ENCODE results near the gene JAG2. TPM values are rescaled to one million over a fixed set of nuclear protein-coding genes. Genes with fewer than 3 reads are reported as not detected.

Gene JAG2
- total RNA-seq, result 10 to 100 TPM in 3 of 4 donors, 1 to 10 TPM in 1; 5.0 to 19.0 (median 13.9) TPM

- TF ChIP-seq POLR2A (IDR thresholded peaks at IDR 0.05; ENCODE audit: low read depth), result no peak
- TF ChIP-seq CTCF (IDR thresholded peaks at IDR 0.05), result no peak
- no peak for TF ChIP-seq POLR2AphosphoS5 (IDR thresholded peaks at IDR 0.05)
- TF ChIP-seq EP300 (IDR thresholded peaks at IDR 0.05), result no peak
- intact Hi-C loops (cut with DNase I), result loop anchor here (5.0 kb wide), 1 partner anchor 76 kb away; no protein-coding TSS in a partner anchor
- Histone ChIP-seq H3K4me3 (peak within 1 kb of the TSS; percentile 51 to 64 (median 52)), H3K36me3 (peaks cover 0 to 4% (median 0%) of the 10 kb centered on the region in 4 donors), H3K9me3 (no peaks in the 10 kb centered on the region), H3K4me1 (peaks cover 37 to 55% (median 46%) of the 10 kb centered on the region in 4 donors), H3K27ac (replicated peaks in 1 of 4) (no peak within 1 kb of the TSS), H3K27me3 (peaks cover 0 to 71% (median 6%) of the 10 kb centered on the region in 4 donors)
- no CpG with 5 or more reads among the region's 84 CpGs for WGBS
- no peak for DNase-seq (ENCODE audit: extremely low spot score)
These were observed at the start of gene JAG2 for GRCh38 chr14:105168496-105168978. JAG2 (minus strand) TSS chr14:105168776; CDS start chr14:105168420, 356 bp downstream.

GRCh38 chr14:105217774-105218173 is 49.2 kb upstream of the JAG2 start:
- no peak for DNase-seq (ENCODE audit: extremely low spot score)
- no peak overlapping the region for H3K4me3 ChIP-seq
- WGBS, result 90% methylated on average over 4 of the region's 11 CpGs
- H3K27ac ChIP-seq (replicated peaks in 1 of 4), result no peak overlapping the region
- H3K9me3 ChIP-seq, result no peaks in the 10 kb centered on the region
- peaks cover 41 to 83% (median 79%) of the 10 kb centered on the region in 4 donors for H3K36me3 ChIP-seq
- no peak for TF ChIP-seq POLR2A (IDR thresholded peaks at IDR 0.05; ENCODE audit: low read depth)
- no peak for TF ChIP-seq CTCF (IDR thresholded peaks at IDR 0.05)
- TF ChIP-seq POLR2AphosphoS5 (IDR thresholded peaks at IDR 0.05), result no peak
- no peak for TF ChIP-seq EP300 (IDR thresholded peaks at IDR 0.05)
- intact Hi-C loops (cut with DNase I), result no loop called here
- no peaks in the 10 kb centered on the region for H3K27me3 ChIP-seq
- H3K4me1 ChIP-seq, result peaks cover 7 to 21% (median 14%) of the 10 kb centered on the region in 4 donors

GRCh38 chr14:105216490-105217247 is 48.1 kb upstream of the JAG2 start:
- H3K27me3 ChIP-seq, result no peaks in the 10 kb centered on the region
- peaks cover 7 to 21% (median 14%) of the 10 kb centered on the region in 4 donors for H3K4me1 ChIP-seq
- no peak for DNase-seq (ENCODE audit: extremely low spot score)
- intact Hi-C loops (cut with DNase I), result no loop called here
- TF ChIP-seq CTCF (IDR thresholded peaks at IDR 0.05) (no peak), EP300 (IDR thresholded peaks at IDR 0.05) (no peak), POLR2AphosphoS5 (IDR thresholded peaks at IDR 0.05) (no peak), POLR2A (IDR thresholded peaks at IDR 0.05; ENCODE audit: low read depth) (no peak)
- H3K36me3 ChIP-seq, result peaks cover 40 to 88% (median 87%) of the 10 kb centered on the region in 4 donors
- WGBS, result 94% methylated on average over 25 of the region's 30 CpGs
- H3K4me3 ChIP-seq, result no peak overlapping the region
- H3K27ac ChIP-seq (replicated peaks in 1 of 4), result no peak overlapping the region
- no peaks in the 10 kb centered on the region for H3K9me3 ChIP-seq

GRCh38 chr14:105215602-105216001 is 47.0 kb upstream of the JAG2 start:
- peaks cover 3 to 11% (median 6%) of the 10 kb centered on the region in 4 donors for H3K4me1 ChIP-seq
- TF ChIP-seq CTCF (IDR thresholded peaks at IDR 0.05) (no peak), EP300 (IDR thresholded peaks at IDR 0.05) (no peak), POLR2A (IDR thresholded peaks at IDR 0.05; ENCODE audit: low read depth) (no peak), POLR2AphosphoS5 (IDR thresholded peaks at IDR 0.05) (no peak)
- no peaks in the 10 kb centered on the region for H3K27me3 ChIP-seq
- no peak overlapping the region for H3K27ac ChIP-seq (replicated peaks in 1 of 4)
- intact Hi-C loops (cut with DNase I), result no loop called here
- H3K36me3 ChIP-seq, result peaks cover 42 to 88% (median 87%) of the 10 kb centered on the region in 4 donors
- 82% methylated on average over 3 of the region's 3 CpGs for WGBS
- H3K9me3 ChIP-seq, result no peaks in the 10 kb centered on the region
- no peak overlapping the region for H3K4me3 ChIP-seq
- DNase-seq (ENCODE audit: extremely low spot score), result no peak
